Measurements from ENCODE around the gene ACOT7.
"Not testable (repeated sequence)": the region's sequence is repeated elsewhere in the genome, so short reads cannot be mapped to it uniquely, and the experiment has no call there.

DNA sequence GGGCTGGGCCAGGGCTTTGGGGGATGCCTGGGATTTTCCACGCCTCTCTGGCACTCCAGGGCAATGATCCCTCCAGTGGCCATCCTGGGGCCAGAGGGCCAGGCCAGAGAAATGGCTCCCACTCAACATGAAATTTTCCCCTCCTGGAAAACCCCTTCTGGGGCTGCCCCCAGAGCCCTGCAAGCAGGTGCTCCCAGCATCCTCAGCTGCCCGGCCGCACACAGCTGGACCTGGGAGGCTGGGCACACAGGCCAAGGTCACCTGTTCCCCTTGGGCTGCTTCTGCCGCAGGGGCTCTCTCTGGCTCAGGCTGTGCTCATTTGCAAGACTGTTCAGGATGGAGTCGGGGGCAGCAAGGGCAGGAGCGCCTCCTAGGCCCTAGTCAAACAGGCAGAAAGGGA lies 34.9 kb upstream of the ACOT7 start:
- TF ChIP-seq, protein P1, sequence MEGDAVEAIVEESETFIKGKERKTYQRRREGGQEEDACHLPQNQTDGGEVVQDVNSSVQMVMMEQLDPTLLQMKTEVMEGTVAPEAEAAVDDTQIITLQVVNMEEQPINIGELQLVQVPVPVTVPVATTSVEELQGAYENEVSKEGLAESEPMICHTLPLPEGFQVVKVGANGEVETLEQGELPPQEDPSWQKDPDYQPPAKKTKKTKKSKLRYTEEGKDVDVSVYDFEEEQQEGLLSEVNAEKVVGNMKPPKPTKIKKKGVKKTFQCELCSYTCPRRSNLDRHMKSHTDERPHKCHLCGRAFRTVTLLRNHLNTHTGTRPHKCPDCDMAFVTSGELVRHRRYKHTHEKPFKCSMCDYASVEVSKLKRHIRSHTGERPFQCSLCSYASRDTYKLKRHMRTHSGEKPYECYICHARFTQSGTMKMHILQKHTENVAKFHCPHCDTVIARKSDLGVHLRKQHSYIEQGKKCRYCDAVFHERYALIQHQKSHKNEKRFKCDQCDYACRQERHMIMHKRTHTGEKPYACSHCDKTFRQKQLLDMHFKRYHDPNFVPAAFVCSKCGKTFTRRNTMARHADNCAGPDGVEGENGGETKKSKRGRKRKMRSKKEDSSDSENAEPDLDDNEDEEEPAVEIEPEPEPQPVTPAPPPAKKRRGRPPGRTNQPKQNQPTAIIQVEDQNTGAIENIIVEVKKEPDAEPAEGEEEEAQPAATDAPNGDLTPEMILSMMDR (IDR thresholded peaks at IDR 0.05): not testable (repeated sequence)
- not testable (repeated sequence) for TF ChIP-seq POLR2A (IDR thresholded peaks at IDR 0.05); POLR2AphosphoS5 (IDR thresholded peaks at IDR 0.05; ENCODE audit: insufficient read depth in 1 of 2, low read depth in 1 of 2)
